Activated CD8-positive, alpha-beta T cell treated with anti-CD3 and anti-CD28 coated beads for 36 hours (primary cell): ENCODE measurements around the gene LRCH3. TPM values are rescaled to one million over a fixed set of nuclear protein-coding genes. Genes with fewer than 3 reads are reported as not detected.
A peak's percentile ranks its signal among the peaks of the same experiment; 100 is the strongest.
"Not testable (repeated sequence)": the region's sequence is repeated elsewhere in the genome, so short reads cannot be mapped to it uniquely, and the experiment has no call there.

Experiments
- ATAC-seq: fragments of 200-7000 bp; cut with Tn5 transposase; one replicate; pipeline ENCODE4 v1.10.0; 2021; ENCODE audit warnings: mild to moderate bottlenecking, moderate library complexity
- CTCF ChIA-PET: fragments of 350-600 bp; sonication (Branson Sonifier 250); formaldehyde crosslinking; loops from one replicate; lab custom pipeline; 2021; ENCODE audit warnings: antibody characterized with exemption; lab: Charles Lee
- POLR2A ChIA-PET: fragments of 350-600 bp; sonication (Branson Sonifier 250); formaldehyde crosslinking; loops from one replicate; lab custom pipeline; 2021; ENCODE audit warnings: antibody characterized with exemption; lab: Charles Lee
- DNase-seq: peaks from one replicate; pipeline ENCODE4 v3.0.0-alpha.2; 2020
- H3K27ac Mint-ChIP-seq: one replicate; pipeline ENCODE4 v1.8.0; 2021; ENCODE audit warnings: mild to moderate bottlenecking, mixed read lengths
- H3K27me3 Mint-ChIP-seq: one replicate; pipeline ENCODE4 v1.8.0; 2021; ENCODE audit warnings: mixed read lengths
- H3K36me3 Mint-ChIP-seq: one replicate; pipeline ENCODE4 v1.8.0; 2021; ENCODE audit warnings: low read depth, mixed read lengths
- H3K4me1 Mint-ChIP-seq: one replicate; pipeline ENCODE4 v1.8.0; 2021; ENCODE audit warnings: low read depth, mixed read lengths
- H3K4me3 Mint-ChIP-seq: one replicate; pipeline ENCODE4 v1.8.0; 2021; ENCODE audit warnings: mild to moderate bottlenecking, moderate library complexity, mixed read lengths
- H3K9me3 Mint-ChIP-seq: one replicate; pipeline ENCODE4 v1.8.0; 2021; ENCODE audit warnings: mixed read lengths
- intact Hi-C: fragments of 100-400 bp; cut with micrococcal nuclease; formaldehyde crosslinking; loops from one replicate; pipeline ENCODE4 v1.10.0; 2022
- total RNA-seq, 2 experiments: library from RNA; stranded (reverse); gene quantifications; one replicate each; pipeline ENCODE4 v1.2.3, GENCODE V29; 2021
- TF ChIP-seq, protein P1 (sequence below): fragments of 200-600 bp; IDR thresholded peaks from one replicate; pipeline ENCODE4 v1.8.0; 2022; ENCODE audit warnings: antibody characterized with exemption, mild to moderate bottlenecking

Gene LRCH3
- total RNA-seq, 2 experiments from 2014 or later, result 43.8 to 53.5 TPM

DNA sequence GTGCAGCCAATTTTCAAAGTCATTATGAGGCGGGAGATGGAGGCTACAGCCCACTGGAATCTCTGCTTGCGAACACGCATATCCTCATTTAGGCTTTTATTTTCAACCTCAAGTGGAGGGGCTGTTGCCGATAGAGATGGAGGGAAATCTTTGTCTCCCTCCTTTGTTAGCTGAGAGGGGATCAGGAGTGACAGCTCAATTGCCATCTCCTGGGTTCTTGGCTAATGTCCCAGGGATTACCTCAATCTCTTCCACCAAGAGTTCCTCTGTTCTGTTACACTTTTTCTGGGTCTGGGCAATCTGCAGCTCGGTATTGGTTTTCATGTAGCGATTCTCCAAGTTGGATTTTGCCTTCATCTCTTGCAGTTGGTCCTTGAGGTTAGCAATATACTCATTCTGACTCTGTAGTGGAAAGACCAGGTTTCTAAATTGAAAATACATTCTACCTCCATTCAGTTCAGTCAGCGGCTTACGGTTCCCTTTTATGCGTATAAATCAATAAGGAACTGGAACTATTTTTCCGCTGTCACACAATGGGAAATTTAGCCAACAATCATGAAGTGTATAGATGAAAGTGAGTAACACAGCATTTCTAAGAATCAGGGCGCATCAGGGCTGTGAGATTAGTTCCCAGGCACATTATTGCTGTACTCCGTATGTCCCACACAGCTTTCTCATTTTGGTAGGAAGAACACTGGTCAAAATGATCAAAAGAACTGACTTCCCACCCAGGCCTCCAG is 122.8 kb downstream of the LRCH3 start:
- Mint-ChIP-seq H3K4me1 (peaks cover 3% of the 10 kb centered on the region), H3K27ac (peak overlapping the region; percentile 37), H3K36me3 (peaks cover 3% of the 10 kb centered on the region), H3K4me3 (no peak overlapping the region), H3K27me3 (no peaks in the 10 kb centered on the region), H3K9me3 (no peaks in the 10 kb centered on the region)
- intact Hi-C loops, result no loop called here
- no peak for ATAC-seq
- TF ChIP-seq, protein P1, sequence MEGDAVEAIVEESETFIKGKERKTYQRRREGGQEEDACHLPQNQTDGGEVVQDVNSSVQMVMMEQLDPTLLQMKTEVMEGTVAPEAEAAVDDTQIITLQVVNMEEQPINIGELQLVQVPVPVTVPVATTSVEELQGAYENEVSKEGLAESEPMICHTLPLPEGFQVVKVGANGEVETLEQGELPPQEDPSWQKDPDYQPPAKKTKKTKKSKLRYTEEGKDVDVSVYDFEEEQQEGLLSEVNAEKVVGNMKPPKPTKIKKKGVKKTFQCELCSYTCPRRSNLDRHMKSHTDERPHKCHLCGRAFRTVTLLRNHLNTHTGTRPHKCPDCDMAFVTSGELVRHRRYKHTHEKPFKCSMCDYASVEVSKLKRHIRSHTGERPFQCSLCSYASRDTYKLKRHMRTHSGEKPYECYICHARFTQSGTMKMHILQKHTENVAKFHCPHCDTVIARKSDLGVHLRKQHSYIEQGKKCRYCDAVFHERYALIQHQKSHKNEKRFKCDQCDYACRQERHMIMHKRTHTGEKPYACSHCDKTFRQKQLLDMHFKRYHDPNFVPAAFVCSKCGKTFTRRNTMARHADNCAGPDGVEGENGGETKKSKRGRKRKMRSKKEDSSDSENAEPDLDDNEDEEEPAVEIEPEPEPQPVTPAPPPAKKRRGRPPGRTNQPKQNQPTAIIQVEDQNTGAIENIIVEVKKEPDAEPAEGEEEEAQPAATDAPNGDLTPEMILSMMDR, result no peak
- DNase-seq, result no peak
- POLR2A ChIA-PET, result no interaction called here
- CTCF ChIA-PET, result interaction anchor here (1.0 to 3.7 kb wide), 3 partner anchors 9 to 31 kb away, joined by 3 to 18 read pairs (median 4); no protein-coding TSS in a partner anchor

DNA sequence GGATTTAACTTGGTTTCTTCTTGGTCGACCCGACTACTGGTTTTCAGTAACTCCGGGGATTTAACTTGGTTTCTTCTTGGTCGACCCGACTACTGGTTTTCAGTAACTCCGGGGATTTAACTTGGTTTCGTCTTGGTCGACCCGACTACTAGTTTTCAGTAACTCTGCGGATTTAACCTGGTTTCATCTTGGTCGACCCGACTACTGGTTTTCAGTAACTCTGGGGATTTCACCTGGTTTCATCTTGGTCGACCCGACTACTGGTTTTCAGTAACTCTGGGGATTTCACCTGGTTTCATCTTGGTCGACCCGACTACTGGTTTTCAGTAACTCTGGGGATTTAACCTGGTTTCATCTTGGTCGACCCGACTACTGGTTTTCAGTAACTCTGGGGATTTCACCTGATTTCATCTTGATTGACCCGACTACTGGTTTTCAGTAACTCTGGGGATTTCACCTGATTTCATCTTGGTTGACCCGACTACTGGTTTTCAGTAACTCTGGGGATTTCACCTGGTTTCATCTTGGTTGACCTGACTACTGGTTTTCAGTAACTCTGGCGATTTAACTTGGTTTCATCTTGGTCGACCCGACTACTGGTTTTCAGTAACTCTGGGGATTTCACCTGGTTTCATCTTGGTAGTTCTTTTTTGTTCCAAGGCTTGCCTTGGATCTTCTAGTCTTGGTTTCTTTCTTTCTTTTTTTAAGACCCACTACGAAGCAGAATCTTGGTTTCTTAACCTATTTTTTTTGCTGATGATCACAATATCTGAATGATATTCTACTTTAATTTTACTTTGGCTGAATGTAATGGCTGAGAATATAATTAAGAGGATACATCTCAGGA is 130.6 kb downstream of the LRCH3 start:
- H3K9me3 Mint-ChIP-seq, H3K36me3 Mint-ChIP-seq, CTCF ChIA-PET, ATAC-seq, intact Hi-C loops, H3K4me1 Mint-ChIP-seq, H3K4me3 Mint-ChIP-seq, POLR2A ChIA-PET, H3K27me3 Mint-ChIP-seq: not testable (repeated sequence)
- peak; percentile 12 for DNase-seq
- H3K27ac Mint-ChIP-seq, result peak overlapping the region; percentile 39

DNA sequence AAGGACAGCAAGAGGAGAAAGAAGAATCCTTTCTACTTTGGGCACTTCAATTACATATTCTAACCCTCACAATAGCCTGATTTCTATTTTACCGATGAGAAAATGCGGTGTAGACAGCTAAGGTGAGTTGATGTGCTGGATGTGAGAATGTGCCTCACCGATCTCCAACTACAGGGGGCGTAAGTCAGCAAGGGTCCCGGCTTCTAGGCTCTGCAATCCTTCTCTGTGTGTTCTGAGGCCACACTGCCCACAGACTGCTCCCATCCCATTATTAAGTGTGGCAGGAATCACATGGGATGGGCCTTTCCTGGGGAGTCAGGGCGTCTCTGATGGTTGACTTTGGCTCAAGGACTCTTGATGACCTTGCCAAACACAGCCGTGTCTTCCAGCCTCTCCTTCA is 135.4 kb downstream of the LRCH3 start:
- no peak overlapping the region for H3K4me3 Mint-ChIP-seq
- ATAC-seq (no peak), DNase-seq (peak; percentile 31)
- peaks cover 5% of the 10 kb centered on the region for H3K4me1 Mint-ChIP-seq
- TF ChIP-seq, protein P1, result peak; percentile 38
- POLR2A ChIA-PET, result no interaction called here
- H3K27ac Mint-ChIP-seq, result no peak overlapping the region
- H3K36me3 Mint-ChIP-seq, result peaks cover 9% of the 10 kb centered on the region
- intact Hi-C loops, result no loop called here
- H3K9me3 Mint-ChIP-seq, result peaks cover 4% of the 10 kb centered on the region
- H3K27me3 Mint-ChIP-seq, result no peaks in the 10 kb centered on the region
- CTCF ChIA-PET, result interaction anchor here (1.1 to 1.3 kb wide), 5 partner anchors 16 to 154 kb away, joined by 3 to 5 read pairs (median 4); no protein-coding TSS in a partner anchor

DNA sequence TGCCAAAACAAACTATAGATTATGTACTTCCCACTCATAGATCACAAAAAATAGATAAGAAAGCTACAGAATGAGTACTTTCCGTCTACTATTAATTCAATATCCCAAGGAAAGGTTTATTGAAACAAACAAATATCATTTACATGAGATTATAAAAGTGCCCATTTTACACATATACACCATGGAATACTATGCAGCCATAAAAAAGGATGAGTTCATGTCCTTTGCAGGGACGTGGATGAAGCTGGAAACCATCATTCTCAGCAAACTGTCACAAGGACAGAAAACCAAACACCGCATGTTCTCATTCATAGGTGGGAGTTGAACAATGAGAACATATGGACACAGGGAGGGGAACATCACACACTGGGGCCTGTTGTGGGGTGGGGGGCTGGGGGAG is 136.5 kb downstream of the LRCH3 start:
- DNase-seq, H3K27ac Mint-ChIP-seq, H3K4me1 Mint-ChIP-seq, H3K9me3 Mint-ChIP-seq, H3K4me3 Mint-ChIP-seq, H3K27me3 Mint-ChIP-seq, intact Hi-C loops, ATAC-seq, H3K36me3 Mint-ChIP-seq: not testable (repeated sequence)
- POLR2A ChIA-PET, result interaction anchor here (0.6 kb wide), 1 partner anchor 928 kb away, joined by 3 read pairs; no protein-coding TSS in a partner anchor
- CTCF ChIA-PET, result interaction anchor here (0.6 kb wide), 1 partner anchor 22 kb away, joined by 3 read pairs; no protein-coding TSS in a partner anchor

DNA sequence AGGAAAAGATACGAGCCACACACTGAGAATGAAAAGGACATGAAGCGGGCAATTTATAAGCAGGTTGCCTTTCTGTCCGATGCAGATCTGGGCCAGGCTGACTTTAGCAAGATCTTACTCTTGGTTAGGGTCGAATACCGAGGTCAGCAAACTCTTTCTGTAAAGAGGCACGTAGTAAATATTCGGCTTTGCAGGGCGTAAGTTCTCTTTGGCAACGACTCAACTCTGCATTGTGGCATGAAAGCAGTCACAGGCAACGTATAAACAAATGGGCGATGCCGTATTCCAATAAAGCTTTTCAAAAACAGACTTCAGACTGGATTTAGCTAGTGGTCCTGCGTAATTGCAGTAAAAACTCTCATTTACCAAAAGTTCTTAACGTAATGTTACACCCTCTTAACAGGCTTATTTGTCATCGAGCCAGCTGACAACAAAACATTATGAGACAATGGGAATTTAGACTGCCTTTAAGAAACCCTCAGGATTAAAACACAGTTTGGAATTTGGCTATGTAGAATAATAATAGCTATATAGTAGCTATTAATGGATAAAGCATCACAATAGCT is 145.8 kb downstream of the LRCH3 start:
- Mint-ChIP-seq H3K27me3 (no peaks in the 10 kb centered on the region), H3K9me3 (no peaks in the 10 kb centered on the region), H3K27ac (no peak overlapping the region), H3K4me1 (peaks cover 3% of the 10 kb centered on the region), H3K4me3 (no peak overlapping the region), H3K36me3 (no peaks in the 10 kb centered on the region)
- ChIA-PET POLR2A (no interaction called here), CTCF (interaction anchor here (1.0 kb wide), 1 partner anchor 31 kb away, joined by 5 read pairs; no protein-coding TSS in a partner anchor)
- intact Hi-C loops, result no loop called here
- no peak for ATAC-seq
- DNase-seq, result no peak
- TF ChIP-seq, protein P1, result no peak

Other genes starting within 250 kb of the LRCH3 start
- 100 to 1,000 TPM; 118 to 126 TPM for gene BDH1, start 235.3 kb upstream of the LRCH3 start, total RNA-seq
- gene RUBCN, start 54.4 kb upstream of the LRCH3 start, total RNA-seq, result 10 to 100 TPM; 27.3 to 27.7 TPM
- gene FYTTD1, start 41.4 kb upstream of the LRCH3 start, total RNA-seq, result 10 to 100 TPM; 25.4 to 27.0 TPM
- 1,000 to 10,000 TPM; 1,685 to 1,707 TPM for gene RPL35A, start 158.9 kb downstream of the LRCH3 start, total RNA-seq
- 10 to 100 TPM in 1 of 2 experiments, 1 to 10 TPM in 1; 6.3 to 10.4 TPM for gene LMLN, start 169.0 kb downstream of the LRCH3 start, total RNA-seq